Mammary epithelial cell (primary cell): ENCODE measurements around the gene FGFRL1.

Experiments used
- CTCF ChIP-seq, 2 donors: IDR thresholded peaks in 1 of 2; conservative IDR thresholded peaks in 1 of 2; 2 replicates each; pipeline ENCODE4 v1.5.1; 2011 to 2012; ENCODE audit warnings: inconsistent platforms in 2 of 2, low read length in 2 of 2, mild to moderate bottlenecking in 2 of 2, control low read depth in 1 of 2, low read depth in 1 of 2; ENCODE audit not compliant: insufficient read depth in 1 of 2; ENCODE audit errors: extremely low read depth in 1 of 2
- EZH2 ChIP-seq: IDR thresholded peaks from 2 replicates; pipeline ENCODE4 v1.6.1; 2012; ENCODE audit warnings: low read length, inconsistent platforms, borderline replicate concordance

GRCh38 chr4:989722-990471 is 21.5 kb upstream of the FGFRL1 start:
- TF ChIP-seq CTCF (conservative IDR thresholded peaks at IDR 0.05 in 1 of 2, IDR thresholded peaks at IDR 0.05 in 1 of 2; ENCODE audit: extremely low read depth in 1 of 2, insufficient read depth in 1 of 2, low read depth in 1 of 2, low read length in 2 of 2) (no peak), EZH2 (no peak)
